GM18909 (cell line): ENCODE results near the gene LIPH.
"Not testable (repeated sequence)": the region's sequence is repeated elsewhere in the genome, so short reads cannot be mapped to it uniquely, and the experiment has no call there.

Experiments
- ATAC-seq: cut with Tn5 transposase; IDR thresholded peaks from one replicate; pipeline ENCODE4 v1.9.1; 2021; ENCODE audit warnings: mild to moderate bottlenecking; ENCODE audit not compliant: unreplicated experiment, poor library complexity

Gene LIPH

DNA sequence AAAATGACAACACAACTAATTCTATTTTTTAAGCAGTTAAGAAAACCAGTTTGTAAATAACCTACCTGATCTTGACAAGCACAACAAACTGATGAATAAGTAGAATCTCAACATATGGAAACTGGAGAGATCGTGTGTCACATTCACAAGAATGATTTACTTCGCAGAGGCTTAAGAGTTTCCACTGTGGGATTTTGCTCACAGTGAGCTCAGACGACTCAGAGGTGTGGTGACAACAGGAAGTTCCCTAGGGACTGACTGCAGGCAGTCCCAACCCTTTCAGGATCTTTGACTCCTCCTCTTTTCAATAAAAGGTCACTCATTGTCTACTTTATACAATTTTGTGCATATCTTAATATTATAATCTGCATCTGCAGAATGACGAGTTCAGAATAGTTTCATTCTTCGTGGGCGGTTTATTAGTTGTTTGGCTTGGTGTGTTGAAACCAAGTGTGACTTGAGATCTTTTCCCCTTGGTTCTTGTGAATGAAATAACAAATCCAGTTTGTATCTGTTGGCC lies at the start of gene LIPH:
LIPH (minus strand) TSS at position 231 of the 520 bp plus-strand sequence; CDS start at position 114, 117 bp downstream.
- ATAC-seq = peak; percentile 79

DNA sequence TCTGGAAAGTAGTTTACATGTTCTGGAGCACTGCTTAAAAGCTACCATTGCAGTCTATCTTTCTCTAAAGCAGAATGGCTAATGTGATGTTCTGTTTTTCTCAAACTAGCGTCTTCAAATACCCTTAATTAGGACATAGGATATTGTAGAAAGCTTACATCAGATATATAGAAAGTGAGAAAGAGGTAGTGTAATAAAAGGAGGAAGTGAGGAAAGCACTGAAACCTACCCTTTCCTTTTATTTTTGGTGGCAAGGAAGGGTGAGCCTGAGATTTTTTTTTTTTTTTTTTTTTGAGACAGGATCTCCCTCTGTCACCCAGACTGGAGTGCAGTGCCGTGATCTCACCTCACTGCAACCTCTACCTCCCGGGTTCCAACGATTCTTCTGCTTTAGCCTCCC lies 43.1 kb upstream of the LIPH start:
- no peak for ATAC-seq

DNA sequence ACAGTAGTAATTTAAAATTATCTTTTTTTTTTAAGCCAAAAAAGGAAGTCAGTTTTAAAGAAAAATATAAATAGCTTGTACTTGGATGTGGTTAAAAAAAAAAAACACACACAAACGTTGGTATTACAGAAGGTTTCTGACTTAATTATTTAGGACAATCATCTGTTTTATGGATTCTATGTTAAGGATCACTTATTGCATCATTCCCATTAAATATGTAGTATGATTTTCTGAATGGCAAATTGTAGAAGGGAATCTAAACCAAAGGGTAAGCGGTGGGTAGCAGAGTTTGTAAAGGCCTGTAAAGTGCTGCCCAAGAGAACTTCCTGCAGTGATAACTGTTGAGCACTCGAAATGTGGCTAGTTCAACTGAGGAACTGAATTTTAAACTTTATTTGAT lies 41.7 kb upstream of the LIPH start:
- no peak for ATAC-seq

DNA sequence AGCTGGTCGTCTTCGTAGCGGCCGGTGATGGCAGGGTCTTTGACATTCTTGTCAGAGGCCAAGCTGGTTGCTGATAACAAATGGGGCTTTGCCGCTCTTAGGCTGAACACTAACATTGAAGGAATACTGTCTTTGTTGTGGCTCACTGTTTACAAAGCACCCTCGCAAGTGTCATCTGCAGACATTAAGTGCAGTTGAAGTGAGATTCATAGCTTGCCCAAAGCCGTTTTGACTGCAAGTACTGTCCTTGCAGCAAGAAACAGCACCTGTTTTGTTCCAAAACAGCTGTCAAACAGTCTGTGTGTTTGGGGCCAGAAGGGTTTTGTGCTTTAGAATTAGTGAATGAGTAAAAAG lies 34.3 kb upstream of the LIPH start:
- no peak for ATAC-seq

DNA sequence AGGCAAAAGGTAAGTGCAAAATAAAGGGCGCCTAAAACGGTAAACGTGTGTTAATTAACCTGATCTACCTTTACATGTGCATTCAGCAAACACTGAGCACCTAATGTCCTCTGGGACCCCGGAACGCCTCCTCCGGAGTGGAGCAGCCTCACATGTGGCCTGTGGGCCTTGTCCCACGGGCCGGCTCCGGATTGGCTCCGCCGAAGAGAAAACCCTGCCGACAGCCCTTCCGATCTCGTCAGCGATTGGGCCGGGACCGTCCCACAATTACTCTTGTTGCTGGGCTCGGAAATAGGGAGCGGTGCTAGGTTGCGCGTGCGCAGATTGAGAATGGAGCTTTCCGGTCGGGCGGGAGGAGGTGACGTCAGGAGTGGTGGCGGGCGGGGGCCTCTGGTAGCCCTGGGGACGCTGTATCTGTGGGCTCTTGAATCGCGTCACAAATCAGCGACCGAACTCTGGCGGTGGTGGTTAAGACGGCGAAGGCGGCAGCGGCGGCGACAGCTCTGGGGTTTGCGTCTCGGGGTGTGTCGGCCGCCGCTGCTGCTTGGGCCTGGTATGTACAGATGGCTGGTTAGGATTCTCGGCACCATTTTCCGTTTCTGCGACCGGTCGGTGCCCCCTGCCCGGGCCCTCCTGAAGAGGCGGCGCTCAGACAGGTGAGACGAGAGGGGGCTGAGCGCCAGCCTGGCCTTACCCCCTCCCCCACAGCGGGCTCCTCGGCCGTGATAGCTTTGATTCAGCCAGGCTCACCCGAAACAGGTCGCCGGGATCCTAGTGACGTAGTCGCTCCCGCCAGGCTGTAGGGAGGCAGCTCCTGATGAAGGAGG lies 33.7 kb upstream of the LIPH start, which contains the start of gene SENP2:
SENP2 (plus strand) TSS at position 437 of the 827 bp plus-strand sequence; CDS start at position 556, 119 bp downstream.
- peak; percentile 95 for ATAC-seq

DNA sequence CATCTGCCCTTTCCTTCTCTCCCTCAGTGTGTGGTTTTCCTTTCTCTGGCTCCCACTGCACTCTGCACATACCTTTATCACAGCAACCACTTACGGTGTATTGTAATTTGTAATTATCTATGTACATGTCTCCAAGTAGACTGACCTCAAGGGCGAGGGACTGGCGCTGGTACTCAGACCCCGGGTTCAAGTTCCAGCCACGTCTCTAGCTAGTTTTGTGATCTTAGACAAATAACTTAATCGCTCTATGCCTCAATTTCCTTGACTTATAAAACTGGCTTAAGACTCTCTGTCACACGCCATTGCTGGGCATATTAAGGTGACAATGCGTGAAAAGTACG lies 33.1 kb upstream of the LIPH start:
- ATAC-seq = no peak

DNA sequence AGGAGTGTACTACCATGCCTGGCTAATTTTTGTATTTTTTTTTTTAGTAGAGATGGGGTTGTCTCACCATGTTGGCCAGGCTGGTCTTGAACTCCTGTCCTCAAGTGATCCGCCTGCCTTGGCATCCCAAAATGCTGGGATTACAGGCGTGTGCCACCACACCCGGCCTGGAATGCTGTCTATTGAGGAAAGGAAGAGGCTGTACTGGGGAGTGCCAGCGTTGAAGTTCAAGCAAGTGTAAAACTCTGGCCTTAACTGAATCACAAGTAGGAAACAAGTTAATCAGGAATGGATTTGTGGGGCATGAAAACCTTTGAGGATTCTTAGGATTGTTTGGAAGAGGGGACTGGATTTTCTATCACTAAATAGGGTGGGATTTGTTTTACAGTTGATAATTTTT lies 32.3 kb upstream of the LIPH start:
- no peak for ATAC-seq

DNA sequence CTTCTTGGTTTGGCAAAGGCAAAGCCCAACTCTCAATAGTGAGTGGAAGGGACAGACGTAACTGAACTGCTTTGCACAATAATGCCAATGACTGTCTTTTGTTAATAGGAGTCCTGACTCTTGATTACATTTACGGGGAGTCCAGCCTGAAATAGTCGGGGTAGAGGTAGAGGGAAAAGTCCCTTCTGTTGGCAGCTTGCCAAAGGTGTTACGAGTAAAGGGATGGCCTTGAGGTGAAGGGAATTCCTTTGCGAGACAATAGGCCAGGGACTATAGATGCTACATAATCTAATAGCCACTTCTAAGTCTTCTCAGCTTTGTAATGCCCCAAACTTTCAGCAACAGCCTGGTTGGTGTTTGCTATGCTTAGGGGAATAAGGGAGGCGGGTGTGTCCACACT lies 31.5 kb upstream of the LIPH start:
- ATAC-seq = no peak

DNA sequence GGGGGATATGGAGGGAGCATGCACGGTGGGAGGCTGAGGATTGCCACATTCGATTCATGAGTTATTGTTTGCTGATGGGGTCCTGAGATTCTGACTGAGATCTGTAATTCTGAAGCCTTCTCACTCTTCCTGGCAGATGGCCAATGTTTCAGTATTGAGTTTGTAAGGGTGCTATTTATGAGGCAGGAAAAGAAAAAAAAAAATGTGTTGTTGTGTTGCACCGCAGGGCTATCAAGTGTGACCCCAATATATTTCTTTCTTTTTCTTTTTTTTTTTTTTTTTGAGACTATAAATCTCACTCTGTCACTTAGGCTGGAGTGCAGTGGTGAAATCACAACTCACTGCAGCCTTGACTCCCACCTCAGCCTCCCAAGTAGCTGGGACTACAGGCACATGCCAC lies 30.5 kb upstream of the LIPH start:
- no peak for ATAC-seq

DNA sequence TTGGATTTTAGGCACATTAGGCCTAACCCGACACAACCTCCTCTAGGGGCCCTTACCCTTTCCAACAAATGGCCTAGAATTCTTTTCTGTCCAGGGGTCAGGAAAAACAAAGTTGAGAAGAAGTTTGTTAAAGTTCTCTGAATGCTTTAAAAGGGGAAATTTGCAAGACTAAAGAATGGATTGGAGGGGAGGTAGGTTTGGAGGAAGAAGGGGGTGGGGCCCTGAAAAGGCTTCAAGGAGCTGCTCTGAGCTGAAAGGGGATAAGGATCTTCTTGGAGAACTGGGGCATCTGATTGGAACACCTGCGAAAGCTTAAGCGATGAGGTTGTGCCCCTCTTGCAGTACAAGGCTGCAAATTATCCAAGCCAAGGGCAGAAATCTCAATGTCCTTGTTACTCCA lies 29.8 kb upstream of the LIPH start:
- no peak for ATAC-seq

DNA sequence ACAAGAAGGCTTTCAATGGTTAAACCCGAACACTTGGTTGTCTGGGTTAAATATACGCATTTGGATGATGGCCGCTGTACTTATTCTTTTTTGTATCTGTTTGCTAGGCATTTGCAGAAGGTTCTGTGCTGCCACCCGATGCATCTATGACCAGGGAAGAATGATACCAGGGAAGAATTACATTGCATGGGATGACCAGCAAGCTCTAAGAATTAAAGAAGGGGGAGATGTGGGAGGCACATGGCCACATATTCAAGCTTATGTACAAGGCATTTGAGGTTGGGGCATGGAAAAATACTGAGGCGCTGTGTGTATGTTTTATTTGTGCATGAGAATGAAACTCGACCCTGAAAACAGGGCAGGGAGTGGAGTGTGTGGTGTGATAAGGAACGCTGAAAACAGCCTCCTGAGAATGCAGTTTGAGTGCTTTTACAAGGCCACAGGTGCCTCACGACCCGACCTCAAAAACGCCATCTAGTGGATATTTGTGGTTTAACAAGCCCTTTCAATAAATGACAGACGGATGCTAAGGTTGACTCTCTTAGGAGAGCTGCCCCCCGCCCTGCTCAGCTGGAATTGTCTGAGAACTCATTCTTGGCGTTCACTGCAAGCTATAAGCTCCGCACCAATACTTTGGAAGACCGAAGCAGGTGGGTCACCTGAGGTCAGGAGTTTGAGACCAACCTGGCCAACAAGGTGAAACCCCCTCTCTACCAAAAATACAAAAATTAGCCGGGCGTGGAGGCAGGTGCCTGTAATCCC lies 22.9 kb upstream of the LIPH start:
- ATAC-seq = not testable (repeated sequence)

DNA sequence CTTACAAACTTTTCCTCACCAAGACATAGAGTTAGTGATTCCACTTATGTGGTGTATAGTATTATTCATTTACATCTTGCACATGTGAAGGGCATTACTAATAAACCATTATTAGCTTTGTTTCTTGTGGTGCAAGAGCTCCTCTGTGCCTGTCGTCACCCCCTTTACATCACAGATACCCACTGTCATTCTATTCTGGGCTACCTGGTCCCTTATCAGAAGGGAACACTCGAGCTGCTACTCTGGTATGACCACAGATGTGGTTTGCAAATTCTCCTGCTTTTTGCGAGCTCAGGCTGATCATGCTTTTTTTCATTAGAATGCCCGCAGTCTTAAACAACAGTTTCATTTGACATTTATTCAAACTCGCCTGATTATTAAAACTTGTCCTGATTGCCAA lies 19.8 kb upstream of the LIPH start:
- ATAC-seq = no peak

DNA sequence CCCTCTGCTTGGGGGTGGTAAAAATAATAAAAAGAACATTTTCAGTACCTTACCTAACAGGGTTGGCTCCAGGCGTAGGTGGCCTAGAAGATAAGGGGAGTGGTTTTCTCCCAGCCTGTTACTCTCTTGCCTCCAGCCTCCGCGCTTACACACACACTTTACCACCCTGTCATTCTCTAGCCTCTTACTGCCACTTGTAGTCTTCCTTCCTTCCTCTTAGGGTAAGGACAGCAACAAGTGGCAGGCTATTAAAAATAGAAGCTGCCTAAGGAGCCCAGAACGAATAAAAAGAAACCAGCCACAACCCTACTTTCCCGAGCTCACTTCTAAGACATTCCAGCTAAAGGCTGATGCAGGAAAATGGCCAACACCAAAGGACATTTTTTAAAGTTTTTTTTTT lies 9.6 kb upstream of the LIPH start:
- ATAC-seq = no peak

DNA sequence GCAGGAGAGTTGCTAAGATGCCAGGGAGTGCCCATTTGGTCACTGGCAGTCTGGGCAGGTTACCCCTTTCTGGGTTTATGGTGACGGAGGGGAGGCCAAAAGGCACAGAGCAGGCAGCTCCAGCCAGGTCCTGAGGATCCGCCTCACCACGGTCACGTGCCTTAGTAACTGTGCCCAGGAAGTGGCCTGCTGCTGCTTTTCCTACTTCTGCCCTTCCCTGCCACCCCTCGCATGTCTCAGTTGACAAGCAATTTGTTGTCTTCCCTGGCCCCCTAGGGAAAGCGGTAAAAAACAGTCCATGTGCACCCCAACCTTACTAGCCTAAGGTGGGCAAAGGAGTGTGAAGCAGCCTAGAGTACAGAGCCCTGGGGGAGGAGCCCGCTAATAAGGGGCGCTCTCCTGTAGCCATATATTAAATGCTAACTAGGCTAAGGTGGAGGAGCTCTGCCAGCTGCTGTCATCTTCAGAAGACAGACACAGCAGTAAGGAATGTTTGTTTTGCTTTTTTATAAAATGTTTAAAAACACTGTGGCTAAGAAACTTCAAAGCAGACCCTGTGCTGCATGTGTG lies 9.1 kb upstream of the LIPH start:
- no peak for ATAC-seq

DNA sequence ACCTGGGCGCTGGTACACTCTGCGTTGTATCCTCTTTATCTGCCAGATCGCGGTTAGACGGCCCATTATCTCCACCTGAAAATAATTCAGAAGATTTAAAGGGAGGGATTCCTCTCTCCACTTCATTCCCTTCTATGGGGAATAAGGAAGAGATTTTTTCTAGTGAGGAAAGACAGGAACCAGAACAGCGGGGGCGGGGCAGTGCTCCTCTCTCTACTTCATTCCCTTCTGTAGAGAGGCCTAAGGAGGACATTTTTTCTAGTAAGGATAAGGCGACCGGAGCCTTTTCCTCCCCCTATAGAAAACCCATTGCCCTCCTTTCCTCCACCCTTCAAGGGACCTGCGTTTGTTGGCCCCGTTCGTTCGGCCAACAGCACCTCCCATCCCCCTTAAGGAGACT lies 8.3 kb upstream of the LIPH start:
- ATAC-seq = no peak

DNA sequence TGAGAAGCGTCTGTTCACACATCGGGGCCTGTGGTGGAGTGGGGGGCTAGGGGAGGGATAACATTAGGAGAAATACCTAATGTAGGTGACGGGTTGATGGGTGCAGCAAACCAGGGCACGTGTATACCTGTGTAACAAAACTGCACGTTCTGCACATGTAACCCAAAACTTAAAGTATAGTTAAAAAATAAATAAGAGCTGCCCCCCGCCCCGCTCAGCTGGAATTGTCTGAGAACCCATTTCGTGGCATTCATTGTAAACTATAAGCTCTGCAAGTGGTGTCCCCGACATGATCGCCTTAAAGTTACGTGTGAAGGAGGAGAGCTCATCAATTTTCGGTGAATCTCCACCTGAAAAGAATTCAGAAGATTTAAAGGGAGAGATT lies 7.3 kb upstream of the LIPH start:
- no peak for ATAC-seq

DNA sequence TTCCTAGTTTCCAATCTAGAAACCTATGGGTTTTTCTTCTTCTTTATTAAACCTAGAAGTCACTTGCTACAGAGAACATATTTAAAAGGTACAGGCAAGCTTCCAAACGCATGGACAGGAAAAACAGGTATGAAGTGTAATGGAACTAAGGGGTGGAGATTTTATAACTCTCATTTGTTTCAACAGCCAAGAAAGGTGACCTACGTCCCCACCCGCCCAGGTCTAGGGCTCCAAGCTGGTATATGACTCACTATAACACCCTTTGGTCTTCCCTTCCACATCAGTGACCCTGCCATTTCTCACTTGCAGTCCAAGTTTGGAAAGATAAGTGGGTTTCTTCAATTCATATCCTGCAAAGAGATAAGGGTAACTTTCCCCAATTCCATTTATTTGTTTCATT lies 6.0 kb upstream of the LIPH start:
- no peak for ATAC-seq

DNA sequence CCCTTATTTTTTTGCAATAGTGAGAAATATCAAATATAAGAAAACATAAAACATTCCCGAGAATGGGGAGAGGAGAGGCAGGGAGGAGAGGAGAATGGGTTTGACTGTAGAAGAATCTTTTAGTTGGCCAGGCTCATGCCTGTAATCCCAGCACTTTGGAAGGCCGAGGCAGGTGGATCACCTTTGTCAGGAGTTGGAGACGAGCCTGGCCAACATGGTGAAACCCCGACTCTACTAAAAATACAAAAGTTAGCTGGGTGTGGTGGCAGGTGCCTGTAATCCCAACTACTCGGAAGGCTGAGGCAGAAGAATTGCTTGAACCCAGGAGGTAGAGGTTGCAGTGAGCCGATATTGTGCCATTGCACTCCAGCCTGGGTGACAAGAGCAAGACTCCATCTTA lies 4.3 kb upstream of the LIPH start:
- ATAC-seq = not testable (repeated sequence)

DNA sequence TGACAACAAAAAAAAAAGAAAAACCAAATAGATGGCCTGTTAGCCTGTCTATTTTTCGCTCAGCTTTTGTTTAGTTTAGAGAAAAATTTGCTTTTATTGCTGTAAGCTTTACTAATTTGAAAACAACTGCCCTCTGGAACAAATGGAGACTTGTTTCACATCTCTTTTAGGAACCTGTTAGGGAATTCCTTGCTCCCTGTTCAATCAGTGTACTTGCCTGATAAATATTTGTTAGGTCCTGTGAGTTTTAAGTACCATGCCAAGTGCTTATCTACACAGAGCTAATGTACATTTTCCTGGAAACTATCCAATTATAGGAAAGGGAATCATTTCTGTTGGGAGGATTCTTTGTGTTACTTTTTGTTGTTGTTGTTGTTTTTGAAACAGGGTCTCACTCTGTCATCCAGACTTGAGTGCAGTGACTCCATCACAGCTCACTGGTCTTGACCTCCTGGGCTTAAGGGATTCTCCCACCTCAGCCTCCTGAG lies 3.5 kb upstream of the LIPH start:
- no peak for ATAC-seq

DNA sequence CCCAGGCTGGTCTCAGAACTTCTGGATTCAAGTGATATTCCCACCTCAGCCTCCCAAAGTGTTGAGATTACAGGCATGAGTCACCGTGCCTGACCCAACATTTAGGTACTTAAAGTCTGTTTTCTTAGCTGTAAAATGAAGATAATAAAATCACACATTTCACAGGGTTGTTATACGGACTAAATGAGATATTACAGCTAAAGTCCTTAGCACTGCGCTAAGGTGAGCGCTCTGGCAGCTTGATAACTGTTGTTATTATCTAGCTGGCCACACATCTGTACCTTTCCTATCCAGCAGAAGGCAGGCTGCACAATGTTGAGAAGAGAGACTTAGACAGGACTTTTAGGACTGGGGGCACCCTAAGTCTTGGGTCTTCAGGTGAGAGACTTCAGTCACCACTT lies 2.7 kb upstream of the LIPH start:
- ATAC-seq = no peak

DNA sequence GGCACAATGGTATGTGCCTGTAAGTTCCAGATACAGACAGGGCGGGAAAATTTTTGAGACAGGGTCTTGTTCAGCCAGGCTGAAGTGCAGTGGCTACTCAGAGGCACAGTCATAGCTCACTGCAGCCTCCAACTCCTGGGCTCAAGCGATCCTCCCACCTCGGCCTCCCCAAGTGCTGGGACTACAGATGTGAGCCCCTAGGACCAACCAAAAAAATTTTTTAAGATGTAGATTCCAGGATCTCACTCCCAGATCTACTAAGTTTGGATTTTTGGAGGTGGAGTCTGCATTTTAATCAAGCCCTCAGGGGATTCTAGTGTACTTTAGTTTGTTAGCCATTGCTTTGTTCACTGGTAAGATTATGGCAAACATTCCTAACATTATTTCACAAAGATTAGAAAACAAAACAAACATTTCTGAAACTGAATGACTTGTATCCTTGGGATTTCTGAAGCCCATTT lies 2.7 kb downstream of the LIPH start:
- no peak for ATAC-seq
